Ammon's horn (tissue), 1 donor: ENCODE data around the gene GAMT.
"Not testable (repeated sequence)": the region's sequence is repeated elsewhere in the genome, so short reads cannot be mapped to it uniquely, and the experiment has no call there.

Experiments used
- DNase-seq: peaks from one replicate; pipeline ENCODE4 v3.0.0-alpha.2; 2016; ENCODE audit warnings: low spot score

GAMT gene

DNA sequence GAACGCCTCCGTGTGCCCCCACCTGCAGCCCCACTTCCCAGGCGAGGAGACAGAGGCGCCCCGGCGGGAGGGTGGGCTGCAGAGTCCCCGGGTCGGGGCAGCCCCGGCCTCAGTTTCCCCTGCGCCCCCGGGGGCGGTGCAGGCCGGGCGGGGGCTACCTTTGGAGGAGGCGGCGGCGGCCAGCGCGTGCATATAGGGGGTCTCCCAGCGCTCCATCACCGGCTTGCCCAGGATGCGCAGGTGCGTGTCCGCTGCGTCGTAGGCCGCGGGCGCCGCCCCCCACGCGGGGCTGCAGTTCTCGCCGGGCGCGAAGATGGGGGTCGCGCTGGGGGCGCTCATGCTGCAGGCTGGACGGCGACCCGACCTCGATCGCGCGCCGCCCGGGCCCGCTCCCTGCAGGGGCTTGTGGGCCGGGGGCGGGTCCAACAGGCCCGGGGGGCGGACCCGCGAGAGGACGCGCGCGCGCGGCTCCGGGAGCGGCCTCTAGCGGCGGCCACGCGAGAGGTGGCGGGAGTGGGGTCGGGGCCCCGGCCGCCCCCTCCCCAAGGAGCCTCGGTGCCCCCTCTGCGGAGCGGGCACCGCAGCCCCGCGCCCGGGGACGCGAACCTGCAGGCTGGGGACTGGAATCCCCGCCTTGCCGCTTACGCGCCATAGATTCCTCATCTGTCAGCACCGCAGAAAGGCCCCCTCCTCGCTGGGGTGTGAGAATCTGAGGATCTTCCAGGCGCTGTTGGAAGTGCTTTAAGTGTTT lies at the start of gene GAMT:
TSS of gene GAMT (minus strand) at position 405 of the 751 bp plus-strand sequence. CDS start at position 339, 66 bp downstream.
- DNase-seq = no peak

DNA sequence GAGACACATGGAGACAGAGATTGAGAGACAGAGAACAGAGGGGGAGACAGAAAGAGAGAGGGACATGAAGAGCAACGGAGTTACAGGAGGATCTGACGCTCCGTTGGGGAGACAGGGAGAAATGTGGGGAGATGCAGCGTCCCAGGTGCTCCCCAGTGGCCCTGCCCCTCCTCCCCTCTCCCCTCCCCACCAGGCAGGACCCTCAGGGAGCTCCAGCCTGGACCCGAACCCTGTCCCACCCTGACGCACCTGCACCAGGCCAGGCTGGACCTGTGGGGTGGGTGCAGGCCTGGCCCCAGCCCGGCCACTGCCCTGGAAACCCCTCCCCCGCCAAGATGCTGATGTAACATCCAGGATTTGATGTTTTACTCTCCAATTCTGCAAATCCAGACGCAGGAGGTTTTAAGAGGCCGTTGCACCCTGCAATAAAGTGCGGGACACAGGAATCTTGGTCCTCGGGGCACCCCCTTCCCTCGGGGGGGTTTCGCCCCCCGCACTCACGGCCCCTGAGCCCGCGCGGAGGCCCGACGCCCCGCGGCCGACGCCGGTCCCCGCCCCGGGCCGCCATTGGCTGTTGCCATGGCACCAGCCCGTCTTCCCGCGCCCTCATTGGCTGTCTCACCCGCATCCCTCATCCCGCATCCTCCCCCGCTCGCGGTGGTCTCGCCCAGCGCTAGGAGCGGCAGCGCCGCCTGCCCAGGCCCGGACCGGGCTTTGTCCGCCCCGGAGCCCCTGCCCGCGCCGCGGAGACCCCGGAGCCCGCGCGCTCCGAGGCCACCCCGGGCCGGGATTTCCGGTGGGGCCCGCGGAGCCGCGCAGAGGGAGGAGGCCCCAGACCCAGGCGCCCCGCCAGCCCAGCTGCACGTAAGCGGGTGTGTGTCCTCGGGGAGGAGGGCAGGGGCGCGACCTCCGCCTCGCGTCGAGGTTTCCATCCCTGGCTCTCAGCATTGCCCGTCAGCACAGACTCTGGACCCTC lies 48.4 kb upstream of the GAMT start, which contains the start of gene APC2:
TSS of gene APC2 (plus strand) at position 655 of the 976 bp plus-strand sequence. CDS start 2,881 bp downstream, outside the sequence.
- peak; percentile 90 for DNase-seq

DNA sequence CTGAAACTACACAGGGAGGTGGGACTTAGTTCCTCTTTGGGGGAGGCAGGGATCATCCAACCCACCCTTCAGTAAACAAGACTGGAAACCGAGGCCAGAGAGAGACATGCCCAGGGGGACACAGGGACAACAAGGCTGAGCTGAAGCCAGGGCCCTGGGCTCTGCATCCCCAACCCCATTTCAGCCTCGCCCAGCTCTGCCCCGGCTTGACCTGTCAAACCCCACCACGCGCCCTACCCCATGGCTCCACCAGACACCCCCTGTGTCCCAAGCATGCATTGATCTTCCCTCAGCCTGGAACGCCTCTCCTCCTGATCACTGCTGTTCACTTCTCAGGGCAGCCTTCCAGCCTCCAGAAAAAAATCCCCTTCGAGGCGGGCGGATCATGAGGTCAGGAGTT lies 46.6 kb upstream of the GAMT start:
- DNase-seq = no peak

DNA sequence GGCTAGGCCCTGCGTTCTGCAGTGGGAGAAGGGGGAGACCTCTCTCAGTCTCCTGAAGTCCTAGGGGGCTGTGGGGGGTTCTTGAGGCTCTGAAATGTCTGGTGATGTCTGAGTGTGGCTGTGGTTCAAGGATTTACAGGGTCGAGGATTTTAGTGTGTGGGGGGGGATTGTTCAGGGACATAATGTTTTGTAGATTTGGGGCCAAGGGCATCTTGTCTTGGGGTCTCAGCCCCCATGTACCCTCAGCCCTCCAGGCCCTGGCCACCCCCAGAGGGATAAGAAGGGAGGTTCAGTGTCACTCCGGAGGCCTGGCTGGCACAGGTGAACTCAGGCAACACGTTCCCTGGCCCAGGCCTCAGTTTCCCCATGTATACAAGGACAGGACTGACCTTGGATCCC lies 46.2 kb upstream of the GAMT start:
- DNase-seq = no peak

DNA sequence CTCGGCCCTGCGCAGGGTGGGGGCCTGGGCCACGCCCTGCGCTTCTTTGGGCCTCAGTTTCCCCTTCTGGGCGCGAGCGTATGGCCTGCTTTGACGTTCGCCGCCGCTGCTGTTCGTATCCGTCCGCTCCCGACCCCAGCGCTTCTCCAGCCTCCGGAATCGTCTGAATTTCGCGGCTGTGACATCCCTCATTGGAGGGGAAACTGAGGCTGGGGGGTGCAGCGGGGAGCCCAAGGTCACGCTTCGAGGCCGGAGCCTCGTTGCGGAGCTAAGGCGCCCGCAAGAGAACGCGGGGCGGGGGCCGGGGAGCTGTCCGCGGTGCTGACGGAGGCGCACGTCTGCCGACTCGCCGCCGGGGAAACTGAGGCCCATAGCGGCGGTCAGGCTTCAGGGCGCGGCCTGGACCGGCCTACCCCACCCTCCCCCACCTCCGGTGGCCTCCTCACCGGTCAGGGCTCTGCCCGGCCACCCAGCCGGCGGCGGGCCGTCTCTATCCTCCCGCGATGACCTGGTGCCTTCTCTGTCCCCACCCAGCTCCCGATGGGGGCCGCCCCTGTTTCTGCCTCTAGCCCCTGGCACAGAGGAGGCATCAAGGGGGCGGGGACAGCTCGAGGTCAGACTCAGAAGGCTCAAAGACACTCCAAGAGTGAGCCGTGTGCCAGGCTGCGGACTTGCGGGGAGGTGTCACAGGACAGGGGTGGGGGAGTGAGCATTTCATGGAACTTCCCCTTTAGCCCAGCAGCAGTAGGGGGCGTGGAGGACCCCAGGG lies 45.6 kb upstream of the GAMT start:
- no peak for DNase-seq

GRCh38 chr19:1445932-1446712 lies 44.8 kb upstream of the GAMT start:
- DNase-seq = no peak

DNA sequence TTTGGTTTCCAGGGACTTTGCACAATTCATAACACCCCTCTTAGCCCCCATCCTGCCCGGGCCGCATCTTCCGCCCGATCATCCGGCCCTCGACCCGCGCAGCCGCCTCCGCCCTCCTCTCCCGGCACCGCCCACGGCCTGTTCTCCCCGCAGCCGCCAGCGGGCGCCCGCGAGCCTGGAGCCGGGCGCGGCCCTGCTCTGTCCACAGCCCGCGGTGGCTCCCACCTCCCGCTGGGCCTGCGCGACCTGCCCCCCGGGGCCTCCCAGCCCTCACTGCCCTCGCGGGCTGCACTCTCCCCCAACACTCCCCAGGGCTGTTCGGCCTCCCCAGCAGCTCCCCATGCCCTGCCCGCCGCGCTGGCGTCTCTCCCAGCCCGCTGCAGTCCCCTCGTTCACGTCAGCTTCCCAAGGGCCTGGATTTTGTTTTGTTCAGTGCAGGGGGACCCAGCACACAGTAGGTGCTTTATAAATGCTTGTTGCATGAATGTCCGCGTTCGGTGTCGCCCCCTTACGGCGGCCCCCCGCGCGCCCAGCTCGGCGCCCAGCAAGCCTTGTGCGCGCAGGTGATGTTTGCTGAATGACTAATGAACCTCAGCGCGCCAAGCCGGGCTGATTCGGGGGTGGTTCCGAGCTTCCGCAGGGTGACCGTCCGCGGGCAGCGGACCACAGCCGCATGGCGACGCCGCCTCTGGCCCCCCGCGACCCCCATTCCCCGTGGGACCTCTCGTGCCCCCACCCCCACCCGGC lies 44.0 kb upstream of the GAMT start:
- peak; percentile 70 for DNase-seq

- no peak for DNase-seq
These were observed 40.5 kb upstream of the GAMT start for GRCh38 chr19:1441677-1442438.

GRCh38 chr19:1441022-1441426 lies 39.7 kb upstream of the GAMT start:
- no peak for DNase-seq

- no peak for DNase-seq
These were observed 39.1 kb upstream of the GAMT start for GRCh38 chr19:1440418-1440801.

GRCh38 chr19:1439525-1440417 lies 38.4 kb upstream of the GAMT start:
- DNase-seq = not testable (repeated sequence)

DNA sequence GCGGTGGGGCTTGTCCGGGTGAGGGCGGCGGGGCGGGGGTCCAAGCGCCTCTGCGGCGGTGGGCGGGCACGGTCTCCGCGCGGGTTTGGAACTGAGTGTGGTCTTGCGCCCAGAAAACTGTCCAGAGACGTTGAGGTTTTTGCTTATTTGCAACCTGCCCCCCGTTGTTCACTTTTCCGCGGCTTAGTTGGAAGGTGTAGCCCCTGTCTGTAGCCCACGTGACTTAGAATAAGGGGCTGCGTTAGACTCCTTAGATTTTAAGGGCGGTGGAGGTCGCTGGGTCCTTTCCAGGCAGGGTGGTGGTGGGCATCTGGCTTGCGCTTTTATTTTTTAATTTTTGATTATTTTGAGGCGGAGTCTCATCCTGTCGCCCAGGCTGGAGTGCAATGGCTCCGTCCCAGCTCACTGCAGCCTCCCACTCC lies 37.6 kb upstream of the GAMT start:
- DNase-seq = no peak

DNA sequence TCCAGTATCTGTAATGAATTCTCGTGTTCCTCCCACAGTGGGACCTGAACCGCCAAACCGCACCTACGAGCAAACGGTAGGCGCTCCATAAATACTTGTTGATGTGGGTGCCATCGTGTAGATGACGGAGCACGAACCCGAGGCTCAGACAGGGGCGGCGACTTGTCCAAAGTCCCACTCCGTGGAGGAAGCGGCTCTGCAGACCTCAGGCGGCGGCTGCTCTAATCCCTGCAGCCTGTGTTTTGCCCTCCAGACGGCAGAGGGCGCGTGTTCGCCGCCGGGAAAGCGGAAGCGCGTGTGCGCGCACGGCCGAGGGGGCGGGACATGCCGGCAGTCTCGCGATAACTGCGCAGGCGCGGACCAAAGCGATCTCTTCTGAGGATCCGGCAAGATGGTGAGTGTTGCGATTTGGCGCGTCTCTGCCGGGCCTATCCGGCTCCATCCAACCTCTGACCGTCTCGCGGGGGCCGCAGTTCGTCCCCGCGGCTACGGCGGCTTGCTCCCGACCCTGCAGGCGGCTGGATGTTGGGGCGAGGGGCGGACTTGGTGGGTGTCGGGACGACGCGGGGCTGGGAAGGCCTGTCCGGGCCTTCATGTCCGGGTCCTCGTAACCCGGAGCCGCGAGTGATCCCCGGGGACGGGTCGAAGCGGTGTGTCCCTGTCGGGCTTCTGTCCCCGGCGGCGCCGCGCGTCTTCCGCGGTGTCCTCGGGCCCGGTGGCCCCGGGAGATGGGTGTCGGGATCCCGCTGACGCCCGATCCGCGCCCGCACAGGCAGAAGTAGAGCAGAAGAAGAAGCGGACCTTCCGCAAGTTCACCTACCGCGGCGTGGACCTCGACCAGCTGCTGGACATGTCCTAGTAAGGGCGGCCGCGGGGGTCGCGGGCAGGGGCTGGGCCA lies 36.9 kb upstream of the GAMT start, which contains the start of gene RPS15:
TSS of gene RPS15 (plus strand) at position 362 of the 898 bp plus-strand sequence. CDS start at position 392, 30 bp downstream.
- DNase-seq = peak; percentile 96

- no peak for DNase-seq
These were observed 36.3 kb upstream of the GAMT start for GRCh38 chr19:1437609-1438008.

- no peak for DNase-seq
These were observed 34.1 kb upstream of the GAMT start for GRCh38 chr19:1435378-1435989.

- DNase-seq = no peak
These were observed 33.3 kb upstream of the GAMT start for GRCh38 chr19:1434577-1435060.

- no peak for DNase-seq
These were observed 32.7 kb upstream of the GAMT start for GRCh38 chr19:1434040-1434366.
